Effector memory CD8-positive, alpha-beta T cell (primary cell): ENCODE data around the gene ST8SIA6.
A peak's percentile ranks its signal among the peaks of the same experiment; 100 is the strongest.
"Not testable (repeated sequence)": the region's sequence is repeated elsewhere in the genome, so short reads cannot be mapped to it uniquely, and the experiment has no call there.

ENCODE experiments used
- ATAC-seq: fragments of 150-1000 bp; cut with Tn5 transposase; replicated peaks from 2 replicates; pipeline ENCODE4 v1.10.0; 2021; ENCODE audit warnings: mild to moderate bottlenecking, moderate library complexity
- DNase-seq, 3 experiments: peaks; one replicate each; pipeline ENCODE4 v3.0.0; 2021
- H3K27ac Mint-ChIP-seq, 2 donors: one replicate each; pipeline ENCODE4 v1.8.0; 2022; ENCODE audit warnings: mild to moderate bottlenecking in 2 of 2, mixed read lengths in 2 of 2, moderate library complexity in 2 of 2
- H3K27me3 Mint-ChIP-seq, 2 donors: one replicate each; pipeline ENCODE4 v1.8.0; 2022; ENCODE audit warnings: mixed read lengths in 2 of 2
- H3K36me3 Mint-ChIP-seq: one replicate; pipeline ENCODE4 v1.8.0; 2022; ENCODE audit warnings: mild to moderate bottlenecking, moderate library complexity, mixed read lengths; ENCODE audit not compliant: insufficient read depth
- H3K4me1 Mint-ChIP-seq, 2 donors: one replicate each; pipeline ENCODE4 v1.8.0; 2022; ENCODE audit warnings: low read depth in 2 of 2, mixed read lengths in 2 of 2
- H3K4me3 Mint-ChIP-seq, 2 donors: one replicate each; pipeline ENCODE4 v1.8.0; 2022; ENCODE audit warnings: mild to moderate bottlenecking in 2 of 2, mixed read lengths in 2 of 2, moderate library complexity in 2 of 2
- H3K9me3 Mint-ChIP-seq, 2 donors: one replicate each; pipeline ENCODE4 v1.8.0; 2022; ENCODE audit warnings: mixed read lengths in 2 of 2

The ST8SIA6 gene

DNA sequence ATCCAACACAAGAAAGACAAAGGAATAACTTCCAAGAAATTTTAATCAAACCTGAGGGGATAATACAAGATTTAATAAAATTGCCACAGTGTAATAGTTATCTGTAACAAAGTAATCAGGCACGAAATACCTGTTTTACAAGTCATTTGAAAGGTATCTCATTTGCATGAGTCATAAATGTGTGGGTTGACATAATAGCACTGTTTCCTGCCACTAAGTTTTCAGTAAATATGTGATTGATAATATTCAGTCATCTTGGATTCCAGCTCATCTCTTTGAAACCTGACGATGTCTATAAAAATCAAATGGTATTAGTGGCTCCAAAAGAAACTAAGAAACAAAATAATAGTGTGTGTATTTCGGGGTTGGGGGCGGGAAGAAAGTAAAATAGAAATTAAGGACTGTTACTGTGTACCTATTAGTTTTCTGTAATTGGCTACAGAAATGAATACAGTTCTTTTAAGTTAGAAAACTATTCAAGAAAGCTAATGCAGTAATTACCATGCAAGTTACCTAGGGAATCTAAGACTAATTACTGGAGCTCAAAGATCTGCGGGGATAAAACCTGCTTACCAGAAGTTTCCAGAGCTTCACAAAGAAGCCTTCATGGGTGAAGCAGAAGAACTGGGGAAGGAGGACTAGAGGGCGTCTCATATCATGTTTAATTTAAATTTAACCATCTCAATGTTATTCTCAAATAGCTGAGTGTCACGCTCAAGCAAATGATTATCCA lies 100.7 kb downstream of the ST8SIA6 start:
- DNase-seq (no peak), ATAC-seq (no peak)
- no peaks in the 10 kb centered on the region for H3K36me3 Mint-ChIP-seq
- H3K27ac Mint-ChIP-seq, result no peak overlapping the region
- H3K4me1 Mint-ChIP-seq, result peaks cover 0 to 5% of the 10 kb centered on the region in 2 donors
- H3K27me3 Mint-ChIP-seq, result peaks cover 0 to 14% of the 10 kb centered on the region in 2 donors
- H3K4me3 Mint-ChIP-seq, result no peak overlapping the region
- H3K9me3 Mint-ChIP-seq, result peaks cover 0 to 2% of the 10 kb centered on the region in 2 donors

- peaks cover 0 to 5% of the 10 kb centered on the region in 2 donors for H3K4me1 Mint-ChIP-seq
- H3K27ac Mint-ChIP-seq, result no peak overlapping the region
- H3K9me3 Mint-ChIP-seq, result peaks cover 0 to 2% of the 10 kb centered on the region in 2 donors
- no peak for DNase-seq
- no peaks in the 10 kb centered on the region for H3K36me3 Mint-ChIP-seq
- peaks cover 0 to 14% of the 10 kb centered on the region in 2 donors for H3K27me3 Mint-ChIP-seq
- no peak overlapping the region for H3K4me3 Mint-ChIP-seq
- no peak for ATAC-seq
These were observed 101.8 kb downstream of the ST8SIA6 start for GRCh38 chr10:17352583-17352982.

- no peak for DNase-seq
- Mint-ChIP-seq H3K4me3 (no peak overlapping the region), H3K27ac (no peak overlapping the region), H3K9me3 (peaks cover 0 to 2% of the 10 kb centered on the region in 2 donors), H3K27me3 (peaks cover 0 to 14% of the 10 kb centered on the region in 2 donors), H3K4me1 (peaks cover 0 to 5% of the 10 kb centered on the region in 2 donors), H3K36me3 (no peaks in the 10 kb centered on the region)
- ATAC-seq, result no peak
These were observed 102.9 kb downstream of the ST8SIA6 start for GRCh38 chr10:17351506-17351905.

DNA sequence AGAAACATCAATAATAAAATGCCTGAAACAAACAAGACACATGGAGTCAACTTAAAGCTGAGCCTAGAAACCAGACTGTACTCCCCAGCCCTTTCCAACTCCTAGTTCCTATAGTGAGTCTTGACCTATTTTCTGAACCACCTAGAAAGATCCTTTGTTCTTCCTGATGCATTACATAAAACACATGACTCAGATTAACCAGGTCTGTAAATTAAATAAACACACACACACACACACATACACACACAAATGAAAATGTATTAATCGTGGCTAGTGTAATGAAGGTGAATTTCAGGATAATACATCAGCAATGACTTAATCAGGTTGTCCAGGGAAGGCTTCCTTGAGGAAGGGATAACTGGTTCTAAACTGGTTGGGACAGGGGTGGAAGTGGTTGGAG lies 104.7 kb downstream of the ST8SIA6 start:
- Mint-ChIP-seq H3K27ac (no peak overlapping the region), H3K9me3 (peaks cover 0 to 2% of the 10 kb centered on the region in 2 donors), H3K4me3 (no peak overlapping the region), H3K27me3 (peaks cover 0 to 24% of the 10 kb centered on the region in 2 donors), H3K4me1 (peaks cover 0 to 5% of the 10 kb centered on the region in 2 donors), H3K36me3 (no peaks in the 10 kb centered on the region)
- DNase-seq (no peak), ATAC-seq (no peak)

DNA sequence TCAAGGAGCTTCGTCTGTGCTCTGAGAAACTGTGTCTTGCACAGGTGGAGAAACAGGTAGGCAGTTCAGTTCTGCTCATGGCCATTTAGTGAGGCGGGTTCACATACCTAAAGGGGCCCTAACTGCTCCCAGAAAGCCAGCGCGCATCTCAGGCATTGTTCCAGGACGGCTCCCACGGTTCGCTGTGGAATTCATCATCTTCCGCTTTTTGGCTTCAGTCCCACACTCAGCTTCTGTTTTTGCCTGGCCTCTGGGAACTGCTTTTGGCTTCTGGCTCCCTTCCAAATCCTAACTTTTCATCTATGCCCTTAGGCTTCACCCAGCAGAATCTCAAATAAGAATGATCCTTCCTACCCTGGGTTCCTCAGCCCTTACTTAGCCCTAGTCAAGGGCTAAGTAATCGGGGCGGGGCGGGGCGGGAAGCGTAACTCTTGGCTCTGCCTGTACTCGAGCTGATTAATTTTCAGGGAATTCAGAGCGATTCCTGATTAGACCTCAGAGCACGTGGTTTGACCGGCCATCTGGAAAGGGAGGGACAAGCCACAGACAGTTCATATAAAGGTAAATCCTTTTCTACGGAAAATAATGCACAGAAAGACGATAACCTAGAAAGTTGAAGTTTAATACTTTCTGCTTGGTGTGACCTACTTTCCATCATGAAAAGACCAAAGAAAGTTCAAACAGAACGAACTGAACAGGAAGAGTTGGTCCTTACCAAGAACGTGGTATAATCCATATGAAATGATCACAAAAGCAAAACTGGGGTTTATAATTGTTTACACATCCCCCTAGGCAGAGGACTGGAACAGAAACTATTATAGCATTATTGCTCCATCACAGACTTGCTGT lies 105.7 kb downstream of the ST8SIA6 start:
- H3K27ac Mint-ChIP-seq, result no peak overlapping the region
- DNase-seq (no peak), ATAC-seq (no peak)
- H3K36me3 Mint-ChIP-seq, result no peaks in the 10 kb centered on the region
- H3K27me3 Mint-ChIP-seq, result peaks cover 0 to 24% of the 10 kb centered on the region in 2 donors
- H3K4me1 Mint-ChIP-seq, result peaks cover 0 to 1% of the 10 kb centered on the region in 2 donors
- H3K9me3 Mint-ChIP-seq, result peaks cover 0 to 2% of the 10 kb centered on the region in 2 donors
- H3K4me3 Mint-ChIP-seq, result no peak overlapping the region

DNA sequence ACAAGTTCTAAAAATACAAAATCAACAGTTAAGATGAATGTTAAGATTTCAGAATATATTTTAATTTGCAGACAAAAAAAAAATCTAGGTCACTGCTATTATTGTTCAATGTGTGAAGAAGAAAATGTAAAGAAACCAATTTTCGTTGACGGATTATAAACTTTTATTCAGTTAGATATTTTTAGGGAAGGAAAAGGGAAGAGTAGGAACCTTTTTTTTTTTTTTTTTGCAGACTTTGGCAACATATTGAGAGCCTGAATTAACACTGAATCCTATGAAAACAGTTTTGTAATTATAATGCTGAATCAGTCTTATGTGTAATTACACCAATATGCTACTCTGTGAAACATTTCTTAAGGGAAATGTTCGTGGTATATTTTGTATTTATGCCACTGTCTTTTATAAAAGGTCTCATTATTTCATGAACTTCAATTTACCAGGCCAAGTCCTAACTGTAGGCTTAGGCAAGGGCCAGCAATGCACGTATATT lies 106.3 kb downstream of the ST8SIA6 start:
- no peaks in the 10 kb centered on the region for H3K4me1 Mint-ChIP-seq
- ATAC-seq (no peak), DNase-seq (no peak)
- H3K27me3 Mint-ChIP-seq, result peaks cover 0 to 24% of the 10 kb centered on the region in 2 donors
- H3K27ac Mint-ChIP-seq, result no peak overlapping the region
- H3K36me3 Mint-ChIP-seq, result no peaks in the 10 kb centered on the region
- H3K4me3 Mint-ChIP-seq, result no peak overlapping the region
- H3K9me3 Mint-ChIP-seq, result peaks cover 0 to 2% of the 10 kb centered on the region in 2 donors

DNA sequence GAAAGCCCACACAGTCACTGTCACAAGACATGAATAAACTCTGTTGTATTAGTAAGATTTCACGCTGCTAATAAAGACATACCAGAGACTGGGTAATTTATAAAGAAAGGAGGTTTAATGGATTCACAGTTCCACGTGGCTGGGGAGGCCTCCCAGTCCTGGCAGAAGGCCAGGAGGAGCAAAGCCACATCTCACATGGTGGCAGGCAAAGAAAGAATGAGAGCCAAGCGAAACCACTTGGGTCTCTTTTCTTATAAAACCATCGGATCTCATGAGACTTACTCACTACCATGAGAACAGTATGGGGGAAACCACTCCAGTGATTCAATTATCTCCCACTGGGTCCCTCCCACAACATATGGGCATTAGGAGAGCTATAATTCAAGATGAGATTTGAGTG lies 110.2 kb downstream of the ST8SIA6 start:
- no peak overlapping the region for H3K27ac Mint-ChIP-seq
- peaks cover 13 to 16% of the 10 kb centered on the region in 2 donors for H3K9me3 Mint-ChIP-seq
- no peaks in the 10 kb centered on the region for H3K4me1 Mint-ChIP-seq
- peaks cover 0 to 23% of the 10 kb centered on the region in 2 donors for H3K27me3 Mint-ChIP-seq
- ATAC-seq (no peak), DNase-seq (no peak)
- H3K4me3 Mint-ChIP-seq, result no peak overlapping the region
- peaks cover 2% of the 10 kb centered on the region for H3K36me3 Mint-ChIP-seq

DNA sequence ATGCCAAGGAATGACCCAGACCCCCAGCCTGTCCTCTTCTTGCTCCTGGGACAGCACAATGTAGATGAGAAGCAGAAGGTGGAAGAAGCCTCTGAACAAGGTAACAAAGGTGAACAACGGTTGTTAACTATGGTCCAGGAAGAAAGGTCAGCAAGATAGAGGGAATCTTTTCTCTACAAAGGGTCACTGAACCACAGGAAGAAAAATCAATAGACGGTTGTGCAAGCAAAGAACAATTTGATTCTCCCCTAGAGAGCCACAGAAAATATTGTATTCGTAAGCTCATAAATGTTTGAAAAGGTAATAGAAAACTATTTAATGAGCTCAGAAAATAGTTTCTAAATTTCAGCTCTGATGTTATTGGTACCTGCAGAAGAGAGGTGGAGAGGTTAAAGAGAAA lies 111.3 kb downstream of the ST8SIA6 start:
- peaks cover 0 to 23% of the 10 kb centered on the region in 2 donors for H3K27me3 Mint-ChIP-seq

DNA sequence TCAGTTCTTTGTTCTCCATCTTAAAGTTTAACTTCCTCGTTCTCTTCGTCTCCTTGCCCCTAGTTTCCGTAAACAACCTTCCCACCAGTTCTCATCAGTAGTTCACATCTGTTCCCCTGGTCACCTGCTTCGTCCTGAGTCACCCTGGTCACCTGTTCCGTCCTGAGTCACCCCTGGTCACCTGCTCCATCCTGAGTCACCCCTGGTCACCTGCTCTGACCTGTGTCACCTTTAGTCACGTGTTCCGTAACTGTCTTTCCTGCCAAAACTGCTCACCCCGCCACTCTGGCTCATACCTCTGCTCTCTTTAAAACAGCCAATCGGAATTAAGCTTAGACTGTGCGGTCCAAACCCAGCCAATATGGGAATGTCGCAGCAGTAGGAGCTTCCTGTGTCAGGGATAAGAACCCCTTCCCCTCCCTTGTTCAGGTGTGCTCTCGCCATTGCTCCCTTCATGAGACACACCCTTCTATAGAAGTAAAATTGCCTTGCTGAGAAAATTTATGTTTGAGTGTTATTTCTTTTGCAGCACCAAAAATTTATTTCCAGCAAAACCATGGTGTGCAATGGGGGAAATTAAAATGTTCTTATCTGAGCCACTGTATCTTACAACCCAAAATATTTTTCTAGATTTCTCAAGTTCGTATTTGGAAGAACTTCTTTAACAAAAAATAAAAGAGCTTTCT lies 114.1 kb downstream of the ST8SIA6 start:
- peaks cover 2% of the 10 kb centered on the region for H3K36me3 Mint-ChIP-seq
- H3K27ac Mint-ChIP-seq, result no peak overlapping the region
- peaks cover 13 to 16% of the 10 kb centered on the region in 2 donors for H3K9me3 Mint-ChIP-seq
- H3K4me3 Mint-ChIP-seq, result no peak overlapping the region
- H3K4me1 Mint-ChIP-seq, result no peaks in the 10 kb centered on the region
- ATAC-seq (no peak), DNase-seq (no peak)
- H3K27me3 Mint-ChIP-seq, result peaks cover 0 to 31% of the 10 kb centered on the region in 2 donors

More for the DNA sequence above, 111.3 kb downstream of the ST8SIA6 start:
- peaks cover 2% of the 10 kb centered on the region for H3K36me3 Mint-ChIP-seq
- ATAC-seq (no peak), DNase-seq (no peak)
- H3K4me3 Mint-ChIP-seq, result no peak overlapping the region
- peaks cover 13 to 16% of the 10 kb centered on the region in 2 donors for H3K9me3 Mint-ChIP-seq
- H3K4me1 Mint-ChIP-seq, result no peaks in the 10 kb centered on the region
- H3K27ac Mint-ChIP-seq, result no peak overlapping the region

GRCh38 chr10:17335065-17335464 lies 119.3 kb downstream of the ST8SIA6 start:
- no peak for DNase-seq
- no peak for ATAC-seq
- Mint-ChIP-seq H3K27ac (no peak overlapping the region), H3K4me1 (no peaks in the 10 kb centered on the region), H3K36me3 (no peaks in the 10 kb centered on the region), H3K27me3 (peaks cover 0 to 15% of the 10 kb centered on the region in 2 donors), H3K4me3 (no peak overlapping the region), H3K9me3 (peaks cover 1 to 3% of the 10 kb centered on the region in 2 donors)

DNA sequence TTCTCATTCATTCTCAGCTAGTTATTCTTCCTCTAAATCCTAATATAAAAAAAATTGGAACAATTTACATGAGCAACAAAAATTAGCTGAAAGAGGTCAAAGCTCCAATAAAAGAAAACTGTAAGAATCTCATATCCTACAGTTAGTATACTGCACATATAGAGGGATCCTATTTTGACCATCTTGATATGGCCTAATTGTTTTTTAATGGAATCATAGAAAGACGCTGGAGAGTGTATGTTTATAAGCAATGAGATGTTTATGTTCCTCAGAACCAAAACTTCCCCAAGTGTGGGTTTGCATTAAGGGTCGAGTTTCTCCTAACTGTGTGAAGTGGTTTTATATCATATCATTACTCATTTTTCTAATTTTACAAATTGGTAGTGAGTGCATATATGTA lies 123.9 kb downstream of the ST8SIA6 start:
- ATAC-seq, result no peak
- Mint-ChIP-seq H3K9me3 (no peaks in the 10 kb centered on the region), H3K36me3 (no peaks in the 10 kb centered on the region), H3K27me3 (no peaks in the 10 kb centered on the region), H3K4me1 (no peaks in the 10 kb centered on the region), H3K27ac (peak overlapping the region in 1 of 2 donors; percentile 4), H3K4me3 (no peak overlapping the region)
- DNase-seq, result no peak

- no peaks in the 10 kb centered on the region for H3K27me3 Mint-ChIP-seq
- no peak for DNase-seq
- H3K4me3 Mint-ChIP-seq, result no peak overlapping the region
- no peaks in the 10 kb centered on the region for H3K9me3 Mint-ChIP-seq
- H3K36me3 Mint-ChIP-seq, result no peaks in the 10 kb centered on the region
- H3K4me1 Mint-ChIP-seq, result no peaks in the 10 kb centered on the region
- H3K27ac Mint-ChIP-seq, result no peak overlapping the region
- ATAC-seq, result no peak
These were observed 128.0 kb downstream of the ST8SIA6 start for GRCh38 chr10:17326377-17326776.

- H3K9me3 Mint-ChIP-seq, H3K27me3 Mint-ChIP-seq, H3K4me3 Mint-ChIP-seq, H3K27ac Mint-ChIP-seq, ATAC-seq, DNase-seq, H3K4me1 Mint-ChIP-seq, H3K36me3 Mint-ChIP-seq: not testable (repeated sequence)
These were observed 132.4 kb downstream of the ST8SIA6 start for GRCh38 chr10:17321957-17322356.
